HG03095 (cell line): Measurements from ENCODE around the gene WDR88.

Experiments
- ATAC-seq: cut with Tn5 transposase; IDR thresholded peaks from one replicate; pipeline ENCODE4 v1.9.1; 2021; ENCODE audit warnings: moderate library complexity; ENCODE audit not compliant: unreplicated experiment

WDR88 gene, protein sequence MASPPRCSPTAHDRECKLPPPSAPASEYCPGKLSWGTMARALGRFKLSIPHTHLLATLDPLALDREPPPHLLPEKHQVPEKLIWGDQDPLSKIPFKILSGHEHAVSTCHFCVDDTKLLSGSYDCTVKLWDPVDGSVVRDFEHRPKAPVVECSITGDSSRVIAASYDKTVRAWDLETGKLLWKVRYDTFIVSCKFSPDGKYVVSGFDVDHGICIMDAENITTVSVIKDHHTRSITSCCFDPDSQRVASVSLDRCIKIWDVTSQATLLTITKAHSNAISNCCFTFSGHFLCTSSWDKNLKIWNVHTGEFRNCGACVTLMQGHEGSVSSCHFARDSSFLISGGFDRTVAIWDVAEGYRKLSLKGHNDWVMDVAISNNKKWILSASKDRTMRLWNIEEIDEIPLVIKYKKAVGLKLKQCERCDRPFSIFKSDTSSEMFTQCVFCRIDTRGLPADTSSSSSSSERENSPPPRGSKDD

DNA sequence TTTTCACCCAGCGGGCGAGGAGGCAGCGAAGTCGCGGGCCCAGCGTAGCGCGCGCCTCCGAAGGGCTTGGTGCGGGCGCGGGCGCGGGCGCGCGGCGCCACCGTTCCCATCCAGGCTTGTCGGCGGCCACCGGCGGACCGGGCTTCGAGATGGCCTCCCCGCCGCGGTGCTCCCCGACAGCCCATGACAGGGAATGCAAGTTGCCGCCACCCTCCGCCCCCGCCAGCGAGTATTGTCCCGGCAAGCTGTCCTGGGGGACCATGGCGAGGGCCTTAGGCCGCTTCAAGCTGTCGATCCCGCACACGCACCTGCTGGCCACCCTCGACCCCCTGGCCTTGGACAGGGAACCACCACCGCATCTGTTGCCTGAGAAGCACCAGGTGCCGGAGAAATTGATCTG is at the start of gene WDR88:
TSS of gene WDR88 (plus strand) at position 94 of the 400 bp plus-strand sequence. CDS start at position 150, 56 bp downstream.
- no peak for ATAC-seq

DNA sequence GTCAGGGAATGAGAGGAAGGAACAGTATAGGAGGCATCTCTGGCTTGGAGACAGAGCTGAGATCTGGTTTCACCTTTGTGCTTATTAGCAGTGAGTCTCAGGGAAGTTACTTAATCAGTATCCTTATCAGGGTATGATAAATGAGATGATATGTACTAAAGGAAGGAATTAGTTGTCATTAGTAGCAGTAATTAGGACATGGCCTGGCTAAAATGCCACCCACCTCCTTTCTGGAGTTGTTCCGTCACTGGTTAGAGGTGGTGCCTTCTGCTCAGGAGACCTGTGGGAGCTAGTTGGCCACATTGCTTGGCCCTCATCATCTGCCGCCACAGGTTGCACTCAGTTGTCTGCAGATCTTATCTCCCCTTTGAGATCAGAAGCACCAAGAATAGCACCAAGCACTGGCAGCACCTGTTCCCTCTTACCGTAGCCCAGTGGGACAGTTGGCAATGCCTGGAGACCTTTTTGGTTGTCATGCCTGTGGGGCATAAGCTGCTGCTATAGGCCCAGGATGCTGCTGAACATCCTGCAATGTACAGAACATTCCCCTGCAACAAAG is 46.3 kb upstream of the WDR88 start:
- ATAC-seq: no peak

DNA sequence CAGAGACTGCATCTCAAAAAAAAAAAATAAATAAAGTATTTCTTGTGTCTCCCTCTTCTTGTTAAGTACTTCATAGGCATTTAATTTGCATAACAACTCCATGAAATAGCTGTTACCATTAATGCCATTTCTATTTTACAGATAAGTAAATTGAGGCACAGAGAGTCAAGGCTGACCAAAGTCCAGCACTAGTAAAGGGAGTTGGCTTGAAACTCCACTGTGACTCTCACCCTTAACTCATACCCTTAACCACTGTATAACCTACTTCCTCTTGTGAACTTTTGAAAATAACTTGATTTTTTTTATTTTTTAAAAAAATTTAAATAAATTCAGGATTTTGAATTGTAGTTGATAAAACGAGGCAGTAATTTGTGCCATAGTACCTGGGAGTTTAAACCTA is 45.0 kb upstream of the WDR88 start:
- ATAC-seq: no peak

DNA sequence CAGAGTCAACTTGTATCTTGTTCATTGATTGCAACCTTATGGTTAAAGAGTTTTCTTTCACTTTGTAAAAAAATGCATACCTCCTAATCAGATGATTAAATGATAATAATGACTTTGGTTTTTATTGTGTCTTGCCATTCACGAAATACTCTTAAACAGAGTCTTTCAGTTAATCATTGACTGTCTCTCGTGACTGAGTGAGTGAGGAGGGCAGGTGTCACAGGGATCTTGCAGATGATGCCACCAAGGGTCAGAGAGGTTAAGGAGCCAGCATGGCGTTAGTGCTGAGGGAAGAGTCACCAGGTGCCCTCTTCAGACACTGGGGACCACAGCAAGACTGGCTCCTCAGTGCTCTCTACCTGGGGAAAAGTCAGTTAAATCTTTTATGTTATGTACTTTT is 42.9 kb upstream of the WDR88 start:
- ATAC-seq: no peak

DNA sequence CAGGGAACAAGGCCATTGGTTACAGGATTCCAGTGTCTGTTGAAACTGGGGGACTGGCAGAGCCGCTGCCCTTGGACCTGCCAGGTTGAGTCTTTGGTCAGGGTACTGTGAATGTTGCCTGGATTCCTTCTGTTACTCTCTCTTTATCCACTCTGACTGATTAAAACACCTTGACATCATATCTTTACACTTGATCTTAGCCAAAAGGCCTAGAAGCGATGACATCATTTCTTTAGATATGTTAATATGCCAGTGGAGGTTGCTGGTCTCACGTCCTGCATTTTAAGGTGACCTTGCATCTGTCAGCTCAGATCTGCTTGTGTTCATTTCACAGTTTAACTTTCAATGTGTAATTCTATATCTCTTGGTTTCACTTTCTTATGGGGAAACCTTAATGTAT is 41.7 kb upstream of the WDR88 start:
- ATAC-seq: no peak

DNA sequence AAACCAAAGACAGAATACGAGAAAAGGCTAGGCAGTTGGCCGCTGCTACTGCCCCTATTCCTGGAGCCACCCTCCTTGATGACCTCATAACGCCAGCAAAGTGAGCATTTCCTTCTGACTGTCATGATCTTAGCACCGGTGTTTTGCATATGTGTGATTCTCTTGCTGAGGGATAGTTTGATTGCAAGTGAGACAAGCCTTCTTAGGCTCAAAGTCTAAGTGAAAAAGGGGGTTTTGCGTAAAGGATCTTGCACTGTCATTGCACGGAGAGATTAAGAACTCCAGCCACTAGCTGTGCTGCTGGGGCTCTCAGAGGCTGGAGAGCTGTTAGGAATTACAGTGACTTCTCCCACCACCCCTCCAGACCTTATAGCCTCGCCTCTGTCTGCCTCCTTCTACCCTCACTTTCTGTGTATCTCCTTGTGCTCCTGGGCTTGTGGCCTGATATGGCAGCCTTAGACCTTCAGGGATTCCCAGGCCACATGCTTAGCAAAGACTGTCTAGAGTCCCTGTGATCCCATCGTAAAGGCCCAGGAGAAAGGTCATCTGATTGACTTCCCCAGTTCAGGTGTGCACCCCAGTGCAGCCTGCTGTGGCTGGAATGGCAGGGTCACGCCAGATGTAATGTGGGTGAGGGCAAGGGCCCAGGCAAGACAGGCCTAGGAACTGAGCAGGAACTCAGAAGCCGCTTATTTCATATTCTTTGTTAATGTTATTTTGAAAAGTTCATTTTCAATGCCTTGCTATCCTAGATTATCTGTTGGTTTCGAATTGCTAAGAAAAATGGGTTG is 38.3 kb upstream of the WDR88 start:
- no peak for ATAC-seq

DNA sequence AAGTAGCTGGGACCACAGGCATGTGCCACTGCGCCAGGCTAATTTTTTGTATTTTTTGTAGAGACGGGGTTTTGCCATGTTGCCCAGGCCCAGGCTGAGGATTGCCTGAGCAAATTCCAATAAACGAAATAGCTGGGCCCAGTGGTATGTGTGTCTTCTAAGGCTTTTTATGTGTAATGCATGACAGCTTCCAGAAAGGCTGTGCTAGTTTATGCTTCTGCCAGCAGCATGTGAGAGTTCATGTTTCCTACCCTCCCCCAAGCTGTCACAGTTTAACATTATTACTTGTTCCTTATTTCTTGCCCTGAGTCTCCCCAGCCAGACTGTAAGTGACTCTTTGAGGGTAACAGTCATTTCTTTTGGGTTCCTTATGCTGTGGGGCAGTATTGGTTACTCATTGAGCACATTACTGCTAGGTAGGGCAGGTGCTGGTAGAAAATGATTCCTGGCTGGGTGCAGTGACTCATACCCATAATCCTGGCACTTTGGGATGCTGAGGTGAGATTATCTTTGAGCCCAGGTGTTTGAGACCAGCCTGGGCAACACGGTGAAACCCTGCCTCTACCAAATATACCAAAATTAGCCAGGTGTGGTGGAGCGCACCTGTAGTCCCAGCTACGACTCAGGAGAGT is 37.4 kb upstream of the WDR88 start:
- ATAC-seq: no peak

DNA sequence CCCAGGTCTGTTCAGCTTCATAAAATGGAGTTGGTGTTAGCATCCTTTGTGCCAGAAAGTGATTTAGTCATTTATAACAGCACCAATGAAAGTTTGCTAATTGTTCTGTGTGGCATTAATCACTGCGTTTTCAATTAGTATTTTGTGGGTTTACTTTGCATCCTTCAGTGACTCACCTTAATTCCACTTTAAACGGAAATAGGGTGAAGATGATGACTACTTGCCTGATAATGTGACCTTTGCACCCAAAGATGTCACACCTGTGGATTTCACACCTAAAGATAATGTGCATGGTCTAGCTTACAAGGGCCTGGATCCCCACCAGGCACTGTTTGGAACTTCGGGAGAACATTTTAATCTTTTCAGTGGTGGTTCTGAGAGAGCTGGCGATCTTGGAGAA is 35.9 kb upstream of the WDR88 start:
- ATAC-seq: no peak

DNA sequence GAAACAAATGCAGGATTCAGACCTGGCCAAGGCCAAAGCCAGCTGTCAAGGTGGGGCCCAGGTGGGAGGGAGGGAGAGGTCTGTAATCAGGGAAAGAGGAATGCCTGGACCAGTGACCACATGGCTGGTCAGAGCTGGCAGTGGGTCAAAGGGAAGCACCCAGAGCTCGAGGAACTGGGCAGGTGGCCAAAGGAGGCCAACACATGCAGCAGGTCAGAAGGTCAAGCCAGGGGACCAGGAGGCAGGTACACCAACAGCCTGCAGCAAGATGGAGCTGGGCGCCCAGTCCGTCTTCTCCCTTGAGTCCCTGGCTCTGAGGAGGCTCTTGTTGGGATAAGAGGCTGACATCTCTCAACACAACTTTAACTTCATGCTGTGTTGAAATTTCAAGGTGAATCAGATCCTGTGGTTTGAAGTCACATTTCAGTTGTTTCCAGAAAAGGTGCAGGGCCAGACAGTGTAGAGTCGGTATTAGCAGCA is 33.8 kb upstream of the WDR88 start:
- ATAC-seq: no peak

DNA sequence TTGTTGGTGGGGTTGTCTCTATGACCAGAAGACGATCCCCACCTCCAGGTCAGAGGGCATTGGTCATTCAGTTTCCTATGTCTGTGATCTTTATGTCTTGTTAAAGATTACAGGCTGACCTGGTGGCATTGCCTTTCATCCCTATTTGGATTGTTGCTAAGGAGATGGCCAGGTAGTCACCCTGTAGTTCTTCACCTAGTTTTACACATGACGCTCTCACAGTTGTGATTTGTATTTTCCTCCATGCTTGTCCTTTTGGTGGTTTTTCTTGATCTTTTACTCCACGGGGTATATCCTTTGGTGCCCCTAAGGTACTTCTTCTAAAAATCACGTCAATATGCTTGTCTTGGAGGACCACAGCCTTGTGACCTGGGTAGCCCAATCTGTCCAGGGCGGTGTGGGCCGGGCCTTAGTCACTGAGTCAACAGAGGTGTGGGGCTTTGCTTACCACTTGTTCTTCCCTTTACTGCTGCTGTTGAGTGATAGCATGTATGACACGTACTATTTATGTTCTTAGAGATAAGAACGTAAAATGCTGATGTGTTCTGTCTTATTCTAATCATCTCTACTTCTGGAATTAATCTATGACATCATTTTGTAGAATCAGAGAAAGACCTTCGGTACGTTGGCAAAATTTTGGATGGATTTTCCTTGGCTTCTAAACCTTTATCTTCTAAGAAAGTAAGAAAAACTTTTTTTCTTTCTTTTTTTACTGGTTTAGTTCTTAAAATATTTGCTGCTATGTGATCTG is 30.8 kb upstream of the WDR88 start:
- no peak for ATAC-seq

DNA sequence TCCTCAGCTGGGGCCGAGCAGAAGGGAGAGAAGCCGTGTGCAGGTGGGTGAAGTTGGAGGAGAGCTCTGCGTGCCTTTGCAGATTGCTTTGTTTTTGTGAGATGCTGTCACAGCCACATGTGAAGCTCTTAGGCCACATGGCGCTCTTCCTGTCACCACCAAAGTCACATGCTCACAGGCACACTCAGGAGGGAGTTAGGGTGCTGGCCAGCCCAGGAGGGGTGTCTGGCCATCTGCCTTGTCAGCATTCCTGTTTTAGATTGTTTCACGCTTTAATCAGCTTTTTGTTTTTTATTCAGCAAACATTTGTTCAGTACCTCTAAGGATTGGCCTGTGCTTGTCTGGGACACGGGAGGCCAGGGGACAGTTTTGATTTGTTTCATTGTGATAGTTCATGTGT is 29.0 kb upstream of the WDR88 start:
- no peak for ATAC-seq

DNA sequence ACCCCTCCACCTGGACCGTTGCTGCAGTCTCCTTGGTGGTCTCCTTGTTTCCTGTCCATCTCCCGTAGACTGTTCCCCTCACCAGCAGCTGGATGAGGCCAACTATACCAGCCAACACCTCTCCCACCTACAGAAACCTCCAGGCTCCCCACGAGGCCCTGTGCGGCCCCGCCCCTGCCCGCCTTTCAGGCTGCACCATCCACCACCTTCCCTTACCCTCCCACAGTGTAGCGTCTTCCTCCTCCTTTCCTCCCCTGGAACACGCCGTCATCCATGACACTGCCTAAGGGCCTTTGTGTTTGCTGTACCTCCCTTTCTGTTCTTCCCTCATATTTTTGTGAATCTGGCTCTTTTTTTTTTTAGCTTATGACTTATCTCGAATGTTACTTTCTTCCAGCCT is 23.8 kb upstream of the WDR88 start:
- no peak for ATAC-seq

DNA sequence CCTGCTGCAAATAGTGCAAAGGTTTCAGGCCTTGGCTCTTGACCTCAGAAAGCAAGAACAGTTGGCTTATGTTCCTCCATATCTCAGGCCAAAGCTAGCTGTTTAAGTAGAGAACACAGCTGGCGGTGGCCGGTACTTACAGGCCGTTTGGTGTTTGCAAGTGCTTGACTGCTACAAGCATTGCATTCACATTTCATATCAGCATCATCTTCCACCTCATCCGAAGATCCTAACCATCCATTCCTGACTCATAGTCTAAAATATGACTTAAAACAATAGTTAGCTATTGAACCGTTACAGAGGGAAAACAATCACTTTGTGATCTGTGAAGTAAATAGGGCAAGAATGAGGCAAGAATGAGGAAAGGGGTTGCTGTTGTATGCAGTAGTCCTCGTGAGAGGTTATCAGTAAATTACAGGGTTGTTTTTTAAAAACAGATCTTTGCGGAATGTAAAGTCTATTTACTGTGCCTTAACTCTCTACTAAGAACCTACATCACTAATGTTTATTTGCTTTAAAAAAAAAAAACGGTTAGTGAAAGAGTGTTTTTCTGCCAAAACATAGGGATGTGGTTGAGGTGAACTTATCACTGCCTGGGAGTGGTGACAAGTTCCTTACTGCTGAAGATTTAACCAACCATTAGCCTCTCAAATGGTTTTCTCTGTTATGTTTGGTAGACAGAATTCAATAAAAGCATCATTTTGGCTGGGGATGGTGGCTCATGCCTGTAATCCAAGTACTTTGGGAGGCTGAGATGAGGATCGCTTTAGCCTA is 21.6 kb upstream of the WDR88 start:
- no peak for ATAC-seq

DNA sequence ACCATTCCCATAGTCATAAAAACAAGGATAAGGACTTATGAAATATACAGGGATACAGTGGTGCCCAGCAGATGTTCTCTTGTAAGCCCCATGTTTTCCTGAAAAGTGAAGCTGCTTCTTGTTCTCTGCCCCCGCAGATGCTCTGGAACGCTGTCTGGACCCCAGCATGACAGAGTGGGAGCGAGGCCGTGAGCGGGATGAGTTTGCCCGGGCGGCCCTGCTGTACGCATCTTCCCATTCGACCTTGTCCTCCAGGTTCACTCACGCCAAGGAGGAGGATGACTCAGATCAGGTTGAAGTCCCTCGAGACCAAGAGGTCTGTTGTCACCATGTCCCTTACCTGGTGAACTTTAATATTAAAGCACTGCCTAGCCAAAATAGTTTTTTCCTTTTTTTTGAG is 20.3 kb upstream of the WDR88 start:
- ATAC-seq: no peak

DNA sequence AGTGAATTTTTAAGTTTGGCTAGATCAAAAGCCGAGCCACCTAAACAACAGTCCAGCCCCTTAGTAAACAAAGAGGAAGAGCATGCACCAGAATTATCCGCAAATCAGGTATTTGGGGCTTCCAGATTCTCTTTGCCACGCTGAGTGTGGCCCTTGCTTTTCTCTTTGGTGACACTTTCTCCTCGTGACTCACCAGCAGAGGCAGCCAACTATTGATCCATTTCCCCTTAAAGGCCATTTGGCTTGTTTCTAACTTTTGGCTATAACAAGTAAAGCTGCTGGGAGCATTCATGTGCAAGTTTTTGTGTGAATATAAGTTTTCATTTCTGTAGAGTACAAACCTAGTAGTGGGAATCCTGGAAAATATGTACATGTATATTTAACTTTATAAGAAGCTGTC is 17.6 kb upstream of the WDR88 start:
- ATAC-seq: no peak

DNA sequence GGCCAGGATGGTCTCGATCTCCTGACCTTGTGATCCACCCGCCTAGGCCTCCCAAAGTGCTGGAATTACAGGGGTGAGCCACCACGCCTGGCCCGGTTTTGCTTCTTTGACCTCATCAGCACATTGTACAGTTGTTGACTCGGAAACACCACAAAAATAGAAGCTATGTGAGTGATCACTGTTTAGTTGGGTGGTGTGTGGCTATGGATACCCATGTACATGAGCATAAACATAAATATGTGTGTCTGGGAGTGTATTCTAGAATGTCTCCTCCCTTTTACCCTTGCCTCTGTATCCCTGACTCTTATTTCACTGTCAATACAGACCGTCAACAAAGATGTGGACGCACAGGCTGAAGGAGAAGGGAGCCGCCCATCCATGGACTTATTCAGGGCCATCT is 14.4 kb upstream of the WDR88 start:
- no peak for ATAC-seq

DNA sequence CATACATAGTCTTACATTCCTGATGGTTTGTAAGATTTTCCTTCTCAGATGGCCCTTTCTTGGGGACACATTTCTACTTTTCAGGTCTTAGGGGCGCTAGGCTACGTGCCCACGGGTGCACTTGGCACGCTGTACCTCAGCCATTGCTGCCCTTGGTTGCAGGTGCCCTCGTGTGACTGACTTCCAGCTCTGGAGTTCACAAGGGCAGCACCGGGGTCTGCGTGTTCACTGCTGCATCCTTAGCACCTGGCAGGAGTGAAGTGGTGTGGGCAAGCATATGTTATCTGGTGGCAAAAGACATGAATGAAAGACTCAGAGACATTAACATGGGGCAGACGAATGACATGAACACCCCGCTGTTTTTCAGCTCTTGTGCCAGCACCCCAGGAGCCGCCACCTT is 13.3 kb upstream of the WDR88 start:
- ATAC-seq: no peak

DNA sequence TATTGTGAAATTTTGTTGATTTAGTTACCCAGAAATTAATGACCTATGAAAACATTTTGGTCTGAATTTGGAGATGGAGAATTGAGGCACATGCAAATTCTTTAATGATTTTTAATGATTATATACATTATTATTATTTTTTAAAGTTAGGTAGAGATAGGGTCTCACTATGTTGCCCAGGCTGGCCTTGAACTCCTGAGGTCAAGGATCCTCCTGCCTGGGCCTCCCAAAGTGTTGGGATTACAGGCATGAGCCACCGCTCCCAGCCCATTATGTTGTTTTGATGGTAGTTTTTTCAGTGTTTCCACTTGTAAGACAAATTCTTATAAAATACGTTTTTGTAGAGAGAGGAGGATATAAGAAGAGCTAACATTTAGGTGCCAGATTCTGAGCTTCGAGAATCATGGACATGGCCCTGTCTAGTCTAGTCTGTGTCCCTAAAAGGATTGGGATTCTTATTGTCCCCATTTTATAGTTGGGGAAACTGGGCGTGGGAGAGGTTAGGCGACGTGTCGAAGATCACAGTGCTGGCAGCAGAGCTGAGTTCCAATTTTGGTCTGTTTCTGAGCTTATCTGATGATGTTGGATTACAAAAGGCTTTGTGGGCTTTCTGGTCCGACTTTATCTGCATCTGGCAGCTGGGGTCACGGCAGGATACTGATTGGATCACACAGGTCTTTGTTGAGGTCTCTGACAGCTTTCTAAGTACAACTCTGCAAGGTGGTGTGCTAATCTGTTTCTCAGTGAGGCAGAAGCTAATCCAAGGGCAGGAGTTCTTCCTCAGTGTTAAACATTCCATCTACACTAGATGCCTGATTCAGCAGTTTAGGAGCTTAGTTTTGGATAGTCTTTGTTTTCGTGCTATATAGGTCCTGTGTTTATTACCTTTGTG is 7.5 kb upstream of the WDR88 start:
- no peak for ATAC-seq

DNA sequence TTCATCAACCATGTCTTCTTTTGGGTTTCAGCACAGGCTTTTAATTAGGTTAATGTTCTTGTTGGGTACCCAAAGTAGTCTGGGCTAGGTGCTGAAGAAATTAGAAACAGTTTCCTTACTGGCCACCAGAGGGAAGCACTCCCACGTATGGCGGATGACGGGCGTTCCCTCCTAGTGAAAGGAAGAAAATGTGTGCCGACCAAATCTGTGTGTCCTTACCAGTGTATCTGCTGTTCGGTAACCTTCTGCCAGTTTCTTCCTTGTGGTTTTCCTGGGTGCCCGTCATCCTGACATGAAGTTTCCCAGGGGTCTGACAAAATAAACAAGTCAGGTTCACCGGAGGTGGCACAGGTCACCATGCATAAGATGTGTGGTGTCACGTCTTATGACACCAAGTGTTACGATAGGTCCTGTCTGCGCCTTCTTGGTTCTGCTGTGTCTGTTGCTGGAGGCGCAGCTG is 6.0 kb upstream of the WDR88 start:
- ATAC-seq: no peak
